Endothelial cell (in vitro differentiated cells): ENCODE results near the gene PRPF19. TPM values are rescaled to one million over a fixed set of nuclear protein-coding genes. Genes with fewer than 3 reads are reported as not detected.
"Not testable (repeated sequence)": the region's sequence is repeated elsewhere in the genome, so short reads cannot be mapped to it uniquely, and the experiment has no call there.

ENCODE experiments used
- DNase-seq: peaks from one replicate; pipeline ENCODE4 v3.0.0; 2021; ENCODE audit warnings: low spot score
- H3K27ac Mint-ChIP-seq: one replicate; pipeline ENCODE4 v1.8.0; 2021; ENCODE audit warnings: mixed read lengths, inconsistent platforms; ENCODE audit not compliant: unreplicated experiment
- H3K27me3 Mint-ChIP-seq: one replicate; pipeline ENCODE4 v1.8.0; 2021; ENCODE audit warnings: mild to moderate bottlenecking, moderate library complexity, mixed read lengths, inconsistent platforms; ENCODE audit not compliant: unreplicated experiment
- H3K36me3 Mint-ChIP-seq: one replicate; pipeline ENCODE4 v1.8.0; 2021; ENCODE audit warnings: mild to moderate bottlenecking, low read depth, mixed read lengths, inconsistent platforms; ENCODE audit not compliant: unreplicated experiment
- H3K4me1 Mint-ChIP-seq: one replicate; pipeline ENCODE4 v1.8.0; 2021; ENCODE audit warnings: mild to moderate bottlenecking, mixed read lengths, inconsistent platforms; ENCODE audit not compliant: unreplicated experiment
- H3K4me3 Mint-ChIP-seq: one replicate; pipeline ENCODE4 v1.8.0; 2021; ENCODE audit warnings: mild to moderate bottlenecking, mixed read lengths, inconsistent platforms; ENCODE audit not compliant: unreplicated experiment
- H3K9me3 Mint-ChIP-seq: one replicate; pipeline ENCODE4 v1.8.0; 2021; ENCODE audit warnings: mixed read lengths, inconsistent platforms; ENCODE audit not compliant: unreplicated experiment
- CTCF ChIP-seq: fragments of 200-600 bp; sonication (generic); IDR thresholded peaks from one replicate; pipeline ENCODE4 v1.5.0; 2021; ENCODE audit warnings: antibody characterized with exemption; ENCODE audit not compliant: unreplicated experiment
- total RNA-seq: library from RNA; stranded (reverse); fragmentation: NEBNext Ultra II Directional; extraction: Animal tissue kit (Norgen Biotek cat#: 25700); gene quantifications from one replicate; pipeline ENCODE4 v1.2.1, GENCODE V29; 2021; ENCODE audit not compliant: unreplicated experiment

PRPF19 gene
- total RNA-seq, 1 donor from 2014 or later, result 163 TPM

DNA sequence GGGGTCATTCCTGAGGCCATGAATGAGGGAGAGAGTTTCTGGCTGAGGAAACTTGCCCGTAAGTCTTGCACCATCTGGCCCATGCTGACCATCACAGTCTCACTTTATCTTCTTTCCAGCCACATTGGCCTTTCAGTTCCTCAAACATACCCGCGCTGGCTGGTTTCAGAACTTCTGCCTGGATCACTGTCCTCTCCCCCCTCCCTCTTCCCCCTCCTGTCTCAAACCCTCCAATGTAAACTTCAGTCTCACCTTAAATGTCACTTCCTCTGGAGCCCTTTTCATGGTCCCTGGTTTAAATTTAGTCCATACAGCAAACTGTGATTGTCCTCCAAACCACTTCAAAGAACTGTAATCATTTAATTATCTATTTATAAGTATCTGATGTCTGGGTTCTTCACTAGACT is 3.9 kb upstream of the PRPF19 start:
- Mint-ChIP-seq H3K27me3 (peaks cover 17% of the 10 kb centered on the region), H3K27ac (peak overlapping the region; percentile 98), H3K4me3 (no peak overlapping the region), H3K36me3 (peaks cover 9% of the 10 kb centered on the region), H3K4me1 (peaks cover 61% of the 10 kb centered on the region), H3K9me3 (no peaks in the 10 kb centered on the region)
- no peak for TF ChIP-seq CTCF
- no peak for DNase-seq

GRCh38 chr11:60909680-60910280 is 3.4 kb upstream of the PRPF19 start:
- H3K9me3 Mint-ChIP-seq, H3K4me3 Mint-ChIP-seq, DNase-seq, H3K27ac Mint-ChIP-seq, H3K36me3 Mint-ChIP-seq: not testable (repeated sequence)
- peaks cover 13% of the 10 kb centered on the region for H3K27me3 Mint-ChIP-seq
- peaks cover 60% of the 10 kb centered on the region for H3K4me1 Mint-ChIP-seq

GRCh38 chr11:60908803-60909202 is 2.4 kb upstream of the PRPF19 start:
- H3K4me3 Mint-ChIP-seq, result no peak overlapping the region
- H3K27ac Mint-ChIP-seq, result no peak overlapping the region
- TF ChIP-seq CTCF, result no peak
- H3K4me1 Mint-ChIP-seq, result peaks cover 65% of the 10 kb centered on the region
- H3K27me3 Mint-ChIP-seq, result peaks cover 10% of the 10 kb centered on the region
- H3K36me3 Mint-ChIP-seq, result peaks cover 9% of the 10 kb centered on the region
- no peak for DNase-seq
- no peaks in the 10 kb centered on the region for H3K9me3 Mint-ChIP-seq

DNA sequence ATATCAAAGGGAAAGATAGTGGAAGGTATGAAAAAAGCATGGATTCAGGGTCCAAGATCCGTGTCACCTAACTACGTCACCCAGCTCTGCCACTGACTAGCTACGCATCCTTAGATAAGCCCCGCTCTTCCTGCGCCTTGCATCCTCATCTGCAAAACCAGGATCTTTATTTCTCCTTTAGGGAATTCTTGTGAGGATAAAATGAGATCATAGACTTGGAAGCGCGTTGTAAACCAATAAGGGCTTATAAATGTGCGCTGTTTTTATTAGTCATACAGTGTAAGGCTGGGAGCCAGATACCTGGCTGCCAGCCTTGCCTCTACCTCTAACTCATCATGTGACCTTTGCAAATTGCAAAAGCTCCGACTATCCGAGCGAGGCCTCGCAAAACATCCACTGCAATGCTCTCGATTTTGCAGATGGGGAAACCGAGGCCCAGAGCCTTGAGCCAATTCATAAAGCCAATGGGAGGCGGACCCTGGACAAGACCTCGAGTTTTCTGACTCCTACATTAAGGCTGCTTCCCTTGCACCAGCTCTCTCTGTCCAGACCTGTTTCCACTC is 753 bp downstream of the PRPF19 start:
- Mint-ChIP-seq H3K4me3 (peak overlapping the region; percentile 89), H3K36me3 (peaks cover 19% of the 10 kb centered on the region), H3K27me3 (peaks cover 2% of the 10 kb centered on the region), H3K27ac (peak overlapping the region; percentile 77), H3K9me3 (no peaks in the 10 kb centered on the region), H3K4me1 (peaks cover 34% of the 10 kb centered on the region)
- TF ChIP-seq CTCF, result no peak
- DNase-seq, result no peak

GRCh38 chr11:60905047-60905446 is 1.3 kb downstream of the PRPF19 start:
- peaks cover 2% of the 10 kb centered on the region for H3K27me3 Mint-ChIP-seq
- peaks cover 23% of the 10 kb centered on the region for H3K36me3 Mint-ChIP-seq
- H3K27ac Mint-ChIP-seq, result peak overlapping the region; percentile 77
- peaks cover 29% of the 10 kb centered on the region for H3K4me1 Mint-ChIP-seq
- no peaks in the 10 kb centered on the region for H3K9me3 Mint-ChIP-seq
- DNase-seq, result no peak
- peak overlapping the region; percentile 89 for H3K4me3 Mint-ChIP-seq
- no peak for TF ChIP-seq CTCF
